ENCODE results near the gene ZIC2.

ZIC2 gene

DNA sequence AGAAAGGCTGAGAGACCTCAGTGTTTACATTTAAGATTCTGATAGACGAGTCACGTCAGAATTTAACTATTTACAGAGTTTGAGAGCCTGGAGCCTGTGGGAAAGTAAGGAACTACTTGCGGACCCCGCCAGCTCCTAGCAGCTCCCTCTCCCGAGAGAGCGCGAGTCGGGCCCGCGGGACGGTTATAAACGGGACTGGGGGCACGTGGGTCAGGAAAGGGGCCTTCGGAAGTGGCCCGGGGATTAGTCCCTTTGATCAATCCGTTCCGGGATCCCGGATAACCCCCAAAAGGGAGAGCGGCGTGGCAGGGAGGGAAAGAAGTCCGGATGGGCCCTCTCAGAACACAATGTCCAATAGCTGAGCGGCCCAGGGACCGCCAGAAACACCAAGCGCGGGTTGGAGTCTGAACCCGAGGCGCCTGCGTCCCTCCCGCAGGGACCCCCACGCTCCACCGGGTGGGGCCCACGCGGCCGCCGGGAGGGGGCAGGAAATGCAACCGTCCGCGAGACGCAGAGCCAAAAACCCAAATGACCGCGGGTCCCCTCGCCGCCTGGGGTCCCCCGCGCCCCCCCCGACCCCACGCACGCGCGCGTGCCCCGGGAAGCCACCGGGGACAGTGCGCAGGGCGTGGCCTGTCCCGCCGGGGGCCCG, 13.6 kb upstream of the ZIC2 start:
- Mint-ChIP-seq H3K36me3 (peaks cover 4% of the 10 kb centered on the region), H3K9me3 (peaks cover 8% of the 10 kb centered on the region), H3K27ac (no peak overlapping the region), H3K4me3 (peak overlapping the region; percentile 4), H3K4me1 (peaks cover 14% of the 10 kb centered on the region), H3K27me3 (peaks cover 68% of the 10 kb centered on the region)
- ATAC-seq, result no peak

DNA sequence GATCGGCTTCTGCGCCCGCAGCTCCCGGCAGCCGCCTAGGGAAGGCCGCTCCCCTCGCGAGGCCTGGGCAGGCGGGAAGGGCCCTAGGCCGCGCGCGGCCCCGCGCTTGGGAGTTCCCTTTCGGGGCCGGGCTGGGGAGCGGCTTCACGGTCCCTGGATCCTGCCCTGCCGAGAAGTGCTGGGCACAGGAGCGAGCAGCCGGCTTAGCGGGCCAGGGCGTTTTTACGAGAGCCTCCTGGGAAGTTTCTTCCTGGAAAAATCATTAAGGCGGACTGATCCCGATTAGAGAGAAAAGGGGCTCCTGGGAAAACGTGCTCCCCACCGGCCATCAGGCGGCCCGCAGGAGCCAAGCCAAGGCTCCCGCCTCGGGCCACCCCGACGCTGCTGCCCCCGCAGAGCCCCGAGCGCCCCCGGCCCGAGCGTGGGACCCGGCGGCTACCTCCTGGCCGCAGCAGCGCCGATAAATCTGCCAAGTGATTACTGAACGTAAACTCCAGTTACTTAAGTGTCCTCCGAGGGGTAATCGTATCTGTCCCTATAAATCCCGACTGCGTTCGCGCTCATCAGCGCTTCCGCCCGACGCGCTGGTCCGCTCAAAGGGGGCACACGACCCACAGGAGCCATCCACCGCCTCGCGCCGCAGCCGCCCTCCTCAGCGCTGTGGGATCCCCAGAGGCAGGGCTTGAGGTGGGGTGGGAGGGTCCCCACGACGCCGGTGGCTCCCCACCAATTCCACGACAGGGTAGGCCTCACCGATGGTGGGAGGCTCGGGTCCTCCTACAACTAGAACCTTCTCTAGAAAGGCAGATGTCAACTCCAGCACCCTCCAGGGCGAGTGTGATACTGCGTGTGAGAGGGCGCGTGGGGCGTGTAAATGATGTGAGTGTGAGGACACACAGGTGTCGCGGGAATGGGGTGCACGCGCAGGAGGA, 12.8 kb upstream of the ZIC2 start:
- H3K27me3 Mint-ChIP-seq, result peaks cover 76% of the 10 kb centered on the region
- H3K4me1 Mint-ChIP-seq, result peaks cover 14% of the 10 kb centered on the region
- H3K4me3 Mint-ChIP-seq, result peak overlapping the region; percentile 77
- no peak for ATAC-seq
- peaks cover 10% of the 10 kb centered on the region for H3K9me3 Mint-ChIP-seq
- peaks cover 4% of the 10 kb centered on the region for H3K36me3 Mint-ChIP-seq
- H3K27ac Mint-ChIP-seq, result no peak overlapping the region

DNA sequence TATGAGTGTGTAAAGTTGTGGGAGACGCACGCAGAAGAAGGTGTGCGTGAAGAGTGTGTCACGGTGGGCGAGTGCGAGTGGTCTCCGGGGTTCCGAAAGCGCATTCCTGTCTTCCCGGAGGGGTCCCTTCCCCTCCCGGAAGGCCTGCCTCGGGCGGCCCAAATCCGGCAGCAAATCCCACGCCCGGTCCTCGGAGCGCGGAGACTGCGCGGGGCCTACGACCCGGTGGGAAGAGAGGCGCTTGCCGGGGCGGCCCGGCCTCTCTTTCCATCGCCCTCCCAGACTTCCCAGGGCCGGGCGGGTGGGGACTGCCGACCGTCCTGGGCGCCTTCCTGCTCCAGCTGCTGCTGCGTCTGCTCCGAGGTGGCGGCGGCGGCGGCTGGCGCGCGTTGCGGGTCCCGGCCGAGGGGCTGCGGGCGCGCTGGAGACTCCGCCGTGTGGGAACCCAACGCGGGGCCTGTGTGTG, 12.1 kb upstream of the ZIC2 start:
- Mint-ChIP-seq H3K27ac (no peak overlapping the region), H3K4me1 (peaks cover 14% of the 10 kb centered on the region), H3K9me3 (peaks cover 10% of the 10 kb centered on the region), H3K36me3 (peaks cover 4% of the 10 kb centered on the region), H3K27me3 (peaks cover 83% of the 10 kb centered on the region), H3K4me3 (peak overlapping the region; percentile 78)
- no peak for ATAC-seq

DNA sequence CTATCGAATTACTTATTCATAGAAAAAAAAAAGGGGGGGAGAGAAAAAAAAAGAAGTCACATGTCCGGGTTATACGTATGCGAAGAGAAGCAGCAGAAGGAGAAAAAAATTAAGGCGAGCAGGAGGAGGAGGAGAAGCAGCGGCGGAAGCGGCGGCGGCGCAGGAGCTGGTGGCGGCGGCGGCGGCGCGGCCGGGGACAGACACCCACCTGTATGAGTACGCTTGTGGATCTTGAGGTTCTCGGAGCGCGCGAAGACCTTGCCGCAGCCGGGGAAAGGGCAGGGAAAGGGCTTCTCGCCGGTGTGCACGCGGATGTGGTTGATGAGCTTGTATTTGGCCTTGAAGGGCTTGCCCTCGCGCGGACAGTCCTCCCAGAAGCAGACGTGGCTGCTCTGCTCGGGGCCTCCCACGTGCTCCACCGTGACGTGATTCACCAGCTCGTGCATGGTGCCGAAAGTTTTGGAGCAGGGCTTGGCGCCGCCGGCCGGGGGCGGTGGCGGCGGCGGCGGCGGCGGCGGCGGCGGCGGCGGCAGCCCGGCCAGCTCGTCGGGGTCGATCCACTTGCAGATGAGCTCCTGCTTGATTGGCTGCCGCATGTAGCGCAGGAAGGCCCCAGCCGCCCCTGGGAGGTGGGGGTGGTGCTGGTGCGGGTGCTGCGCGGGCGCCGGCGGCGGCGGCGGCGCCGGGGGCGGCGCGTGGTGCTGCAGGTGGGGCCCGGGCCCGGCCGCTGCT, 11.5 kb upstream of the ZIC2 start:
- no peak for ATAC-seq
- Mint-ChIP-seq H3K4me3 (peak overlapping the region; percentile 78), H3K27me3 (peaks cover 87% of the 10 kb centered on the region), H3K36me3 (peaks cover 4% of the 10 kb centered on the region), H3K9me3 (peaks cover 10% of the 10 kb centered on the region), H3K27ac (no peak overlapping the region), H3K4me1 (peaks cover 14% of the 10 kb centered on the region)

DNA sequence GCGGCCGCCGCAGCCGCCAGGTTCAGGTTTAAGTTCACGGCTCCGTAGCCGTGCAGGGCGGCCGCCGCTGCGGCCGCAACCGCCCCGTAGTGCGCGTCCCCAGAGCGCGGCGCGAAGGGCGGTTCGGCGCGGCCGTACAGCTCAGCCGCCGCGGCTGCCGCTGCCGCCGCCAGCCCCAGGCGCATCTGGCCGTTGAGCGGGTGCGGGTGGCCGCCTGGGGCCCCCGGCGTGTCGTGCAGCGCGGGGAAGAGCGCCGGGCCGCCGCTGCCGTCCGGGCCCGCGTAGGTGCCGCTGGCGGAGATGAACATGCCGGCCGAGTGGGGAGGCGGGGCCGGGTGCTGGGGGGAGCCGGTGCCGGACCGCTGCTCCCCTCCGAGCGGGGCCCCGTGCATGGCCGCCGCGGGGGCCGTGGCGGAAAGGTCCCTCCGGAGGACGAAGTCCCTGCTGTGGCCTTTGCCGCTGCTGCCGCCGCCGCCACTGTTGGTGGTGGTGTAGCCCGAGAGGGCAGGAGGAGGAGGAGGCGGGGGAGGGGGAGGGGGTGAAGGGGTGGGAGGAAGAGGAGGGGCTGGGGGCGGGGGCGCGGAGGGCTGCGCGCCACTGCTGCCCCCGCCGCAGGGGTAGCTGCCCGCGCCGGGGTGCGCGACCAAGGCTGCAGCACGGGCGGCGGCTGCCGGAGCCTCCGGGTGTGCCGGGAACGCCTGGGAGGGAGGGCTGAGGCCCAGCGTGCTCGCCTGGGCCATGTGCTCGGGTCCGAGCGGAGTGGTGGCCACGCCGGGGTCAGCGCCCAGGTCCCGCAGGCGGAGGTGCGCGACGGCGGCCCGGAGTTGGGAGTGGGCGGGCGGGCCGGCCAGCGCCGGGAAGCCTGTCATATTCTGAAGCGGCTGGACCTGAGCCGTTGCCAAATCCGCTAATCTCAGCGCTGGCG, 10.7 kb upstream of the ZIC2 start:
- Mint-ChIP-seq H3K4me3 (no peak overlapping the region), H3K27ac (no peak overlapping the region), H3K9me3 (peaks cover 10% of the 10 kb centered on the region), H3K4me1 (peaks cover 14% of the 10 kb centered on the region), H3K36me3 (peaks cover 4% of the 10 kb centered on the region), H3K27me3 (peaks cover 87% of the 10 kb centered on the region)
- ATAC-seq, result no peak

DNA sequence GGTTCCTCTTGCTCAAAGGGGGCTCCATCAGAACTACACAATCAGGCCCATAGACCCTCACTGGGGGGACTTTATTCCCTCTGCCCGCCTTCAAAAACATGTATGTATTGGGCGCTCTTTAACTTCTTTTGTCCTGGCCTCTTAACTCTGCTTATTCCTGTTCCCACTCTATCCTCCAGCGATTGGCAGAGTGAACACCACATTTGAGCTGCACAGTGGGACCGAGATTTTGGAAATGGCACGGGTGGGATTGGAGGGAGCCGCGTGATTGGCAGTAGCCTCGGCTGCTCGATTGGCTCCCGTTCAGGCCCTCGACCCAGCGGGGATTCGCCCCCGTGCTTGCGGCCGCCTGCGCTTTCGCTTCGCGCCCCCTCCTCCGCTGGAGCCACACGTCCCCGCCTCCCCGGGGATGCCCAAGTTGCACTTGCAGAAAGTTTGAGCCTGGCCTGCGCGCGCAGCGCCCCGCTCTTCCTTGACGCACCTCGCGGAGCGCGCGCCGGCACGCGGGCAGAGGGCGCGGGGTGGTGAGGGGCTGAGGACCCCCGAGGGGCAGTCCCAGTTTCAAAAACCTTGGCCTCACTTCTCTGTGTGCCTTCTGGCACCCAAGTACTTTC, 9.9 kb upstream of the ZIC2 start, which contains the start of gene ZIC5:
Gene ZIC5 (minus strand): TSS at position 192 of the 614 bp plus-strand sequence. CDS start 164 bp downstream, at position 28.
- H3K27ac Mint-ChIP-seq, result no peak within 1 kb of the TSS

DNA sequence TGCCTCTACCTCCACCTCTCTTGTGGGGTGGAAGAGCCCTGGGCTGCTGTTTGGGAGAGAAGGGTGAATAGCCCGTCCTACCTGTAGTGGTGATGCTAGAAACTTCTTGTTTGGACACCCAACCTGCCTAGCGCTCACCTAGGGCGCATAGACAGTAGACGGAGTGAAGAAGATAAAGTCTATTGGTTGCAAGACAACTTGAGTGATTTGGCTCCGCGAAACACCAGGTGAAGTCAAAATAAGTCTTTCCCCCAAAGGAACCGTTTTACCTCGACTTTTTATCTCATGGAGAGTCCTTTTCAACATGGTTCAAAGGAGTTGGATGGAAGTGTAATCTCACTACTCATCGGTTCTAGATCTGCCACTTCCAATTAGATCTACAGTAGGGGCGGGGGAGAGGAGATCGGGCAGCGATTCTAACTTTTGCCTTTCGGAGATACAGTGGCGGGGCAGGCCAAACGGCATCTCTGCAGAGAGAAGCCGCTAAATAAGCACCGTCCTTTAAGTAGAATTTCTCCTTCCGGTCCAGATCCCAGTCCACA, 9.3 kb upstream of the ZIC2 start:
- no peak for ATAC-seq
- Mint-ChIP-seq H3K4me3 (no peak overlapping the region), H3K36me3 (peaks cover 4% of the 10 kb centered on the region), H3K9me3 (peaks cover 10% of the 10 kb centered on the region), H3K4me1 (peaks cover 14% of the 10 kb centered on the region), H3K27ac (no peak overlapping the region), H3K27me3 (peaks cover 87% of the 10 kb centered on the region)

More for the DNA sequence above, 9.9 kb upstream of the ZIC2 start, which contains the start of gene ZIC5:
- peaks cover 14% of the 10 kb centered on the region for H3K4me1 Mint-ChIP-seq
- H3K27me3 Mint-ChIP-seq, result peaks cover 87% of the 10 kb centered on the region
- peaks cover 4% of the 10 kb centered on the region for H3K36me3 Mint-ChIP-seq
- no peak within 1 kb of the TSS for H3K4me3 Mint-ChIP-seq
- H3K9me3 Mint-ChIP-seq, result peaks cover 10% of the 10 kb centered on the region
- ATAC-seq, result no peak

DNA sequence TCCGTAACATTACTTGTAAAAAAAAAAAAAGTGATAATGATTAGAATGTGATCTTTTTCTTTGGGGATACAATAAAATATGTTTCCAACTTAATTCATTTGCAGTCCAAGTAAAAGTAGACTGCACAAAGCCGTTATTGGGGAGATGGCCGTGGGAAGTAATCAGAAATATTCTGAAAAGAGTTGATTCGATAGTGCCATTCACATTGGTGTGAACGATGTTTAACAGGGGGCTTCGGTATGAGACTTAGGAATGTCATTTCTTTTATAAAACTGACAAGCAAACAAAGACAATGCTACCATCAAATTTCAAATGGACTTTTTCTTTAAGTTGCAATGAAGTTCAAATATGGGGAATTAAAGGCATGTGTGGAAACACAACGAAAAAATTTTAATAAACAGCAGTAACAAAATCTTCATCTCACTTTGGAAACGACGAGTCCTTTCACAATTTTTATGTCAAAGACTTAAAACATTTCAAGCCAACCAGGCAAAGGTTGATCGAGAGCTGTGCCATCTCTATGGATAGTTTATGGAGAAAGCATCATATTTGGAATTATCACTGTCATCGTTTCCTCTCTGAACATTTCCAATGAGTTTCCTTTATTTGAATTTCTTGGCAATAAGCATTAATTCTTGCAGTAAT, 8.3 kb upstream of the ZIC2 start:
- Mint-ChIP-seq H3K27ac (no peak overlapping the region), H3K36me3 (peaks cover 4% of the 10 kb centered on the region), H3K4me3 (no peak overlapping the region), H3K4me1 (peaks cover 14% of the 10 kb centered on the region), H3K9me3 (peaks cover 7% of the 10 kb centered on the region), H3K27me3 (peaks cover 88% of the 10 kb centered on the region)
- no peak for ATAC-seq

DNA sequence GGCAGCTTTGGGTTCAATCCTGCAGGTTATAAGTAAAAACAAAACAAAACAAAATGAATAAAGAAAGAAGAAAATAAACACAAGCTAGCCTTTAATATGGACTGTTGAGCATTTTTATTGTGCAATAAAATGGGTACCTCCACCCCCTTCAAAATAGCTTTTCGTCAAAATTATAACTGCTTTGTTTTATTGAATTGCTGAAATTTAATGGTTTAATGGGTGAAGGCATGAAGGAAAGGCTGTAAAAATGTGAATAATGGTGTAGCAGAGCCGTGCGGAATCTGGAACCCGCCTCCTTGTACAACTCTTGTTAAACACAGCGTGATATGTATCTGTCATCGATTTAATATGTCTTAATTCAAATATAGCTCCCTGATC, 7.8 kb upstream of the ZIC2 start:
- no peak overlapping the region for H3K27ac Mint-ChIP-seq
- peaks cover 7% of the 10 kb centered on the region for H3K9me3 Mint-ChIP-seq
- peaks cover 89% of the 10 kb centered on the region for H3K27me3 Mint-ChIP-seq
- peaks cover 4% of the 10 kb centered on the region for H3K36me3 Mint-ChIP-seq
- ATAC-seq, result no peak
- no peak overlapping the region for H3K4me3 Mint-ChIP-seq
- H3K4me1 Mint-ChIP-seq, result peaks cover 14% of the 10 kb centered on the region

DNA sequence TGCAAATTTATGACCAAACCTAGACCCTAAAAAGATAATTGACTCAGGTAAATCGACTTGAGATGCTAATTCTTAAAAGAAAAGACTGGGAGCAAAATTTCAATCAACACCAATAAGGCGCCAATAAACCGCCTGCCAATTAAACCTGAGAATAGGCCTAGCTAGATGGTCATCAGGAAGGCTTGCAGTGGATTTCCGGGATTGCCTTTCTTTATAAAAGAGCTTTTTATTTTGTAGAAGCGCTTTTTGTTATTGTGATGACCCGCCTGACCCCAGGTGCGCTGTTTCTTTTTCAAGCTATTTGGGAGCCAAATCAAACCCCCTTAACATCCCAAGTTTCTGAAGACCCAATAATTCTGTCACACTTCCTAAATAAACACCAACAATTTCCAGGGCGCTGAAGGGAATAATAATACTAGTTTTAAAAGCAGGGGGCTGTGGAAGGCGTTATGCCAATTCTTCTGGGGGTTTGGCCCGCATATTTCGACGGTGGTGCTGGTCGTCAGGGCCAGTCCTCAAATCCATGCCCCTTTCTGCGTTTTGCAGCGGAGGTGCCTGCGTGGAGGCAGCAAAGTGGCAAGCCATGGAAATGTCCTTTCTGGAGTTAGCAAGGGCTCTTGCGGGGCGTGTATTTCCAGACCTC, 7.2 kb upstream of the ZIC2 start:
- H3K4me1 Mint-ChIP-seq, result peaks cover 8% of the 10 kb centered on the region
- H3K36me3 Mint-ChIP-seq, result no peaks in the 10 kb centered on the region
- H3K9me3 Mint-ChIP-seq, result peaks cover 2% of the 10 kb centered on the region
- ATAC-seq, result no peak
- H3K4me3 Mint-ChIP-seq, result no peak overlapping the region
- H3K27me3 Mint-ChIP-seq, result peaks cover 89% of the 10 kb centered on the region
- H3K27ac Mint-ChIP-seq, result no peak overlapping the region

DNA sequence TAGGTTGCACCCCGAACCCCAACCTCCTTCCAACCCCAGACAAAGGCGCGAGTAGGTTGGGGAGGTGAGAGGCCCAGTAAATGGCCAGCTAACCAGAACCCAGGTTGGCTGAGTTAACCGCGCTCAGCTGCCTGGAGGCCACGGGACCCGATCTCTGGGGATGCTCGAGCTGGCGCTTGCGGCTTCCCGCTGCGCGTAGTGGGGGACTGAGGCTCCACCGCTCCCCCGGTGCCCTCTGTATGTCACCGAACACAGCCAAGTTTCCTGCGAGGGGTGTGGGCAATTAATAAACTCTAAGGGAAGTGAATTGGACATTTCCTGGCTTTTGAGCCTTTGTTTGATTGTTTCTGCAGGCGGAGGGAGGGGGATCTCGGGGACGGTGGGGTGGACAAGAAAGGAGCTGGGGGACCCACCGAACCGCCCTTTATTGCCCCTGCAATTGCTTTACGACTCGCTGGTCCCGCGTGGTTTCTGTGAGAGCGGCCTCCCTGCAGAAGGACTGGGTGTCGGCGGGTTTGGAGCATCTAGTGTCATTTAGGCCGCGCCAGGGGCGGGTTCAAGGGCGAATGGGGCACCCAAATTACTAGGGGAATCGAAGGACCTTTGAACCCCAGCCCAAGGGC, 6.5 kb upstream of the ZIC2 start:
- Mint-ChIP-seq H3K27me3 (peaks cover 89% of the 10 kb centered on the region), H3K27ac (no peak overlapping the region), H3K4me1 (peaks cover 1% of the 10 kb centered on the region), H3K9me3 (peaks cover 2% of the 10 kb centered on the region), H3K4me3 (no peak overlapping the region), H3K36me3 (no peaks in the 10 kb centered on the region)
- no peak for ATAC-seq

DNA sequence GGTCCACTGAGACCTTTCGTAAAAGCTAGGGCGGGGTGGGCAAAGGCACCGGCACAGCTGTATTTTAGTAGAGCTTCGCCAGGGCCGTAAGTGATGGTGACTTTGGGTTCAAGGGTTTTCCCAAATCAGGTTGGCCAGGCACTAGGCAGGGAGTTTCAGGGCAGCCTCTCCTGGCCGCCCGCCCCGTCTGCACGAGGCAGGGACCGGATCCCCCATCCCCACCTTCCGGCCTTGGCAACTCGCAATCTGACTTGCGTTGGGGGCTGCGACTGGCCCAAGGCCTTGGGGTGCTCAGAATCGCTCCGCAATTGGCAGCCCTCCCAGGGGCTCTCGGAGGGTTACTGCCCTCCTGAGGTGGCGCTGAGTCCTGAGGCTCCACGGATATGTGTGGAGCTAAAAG, 6.0 kb upstream of the ZIC2 start:
- H3K4me3 Mint-ChIP-seq, result no peak overlapping the region
- no peak overlapping the region for H3K27ac Mint-ChIP-seq
- no peak for ATAC-seq
- peaks cover 2% of the 10 kb centered on the region for H3K9me3 Mint-ChIP-seq
- peaks cover 86% of the 10 kb centered on the region for H3K27me3 Mint-ChIP-seq
- no peaks in the 10 kb centered on the region for H3K36me3 Mint-ChIP-seq
- H3K4me1 Mint-ChIP-seq, result no peaks in the 10 kb centered on the region

DNA sequence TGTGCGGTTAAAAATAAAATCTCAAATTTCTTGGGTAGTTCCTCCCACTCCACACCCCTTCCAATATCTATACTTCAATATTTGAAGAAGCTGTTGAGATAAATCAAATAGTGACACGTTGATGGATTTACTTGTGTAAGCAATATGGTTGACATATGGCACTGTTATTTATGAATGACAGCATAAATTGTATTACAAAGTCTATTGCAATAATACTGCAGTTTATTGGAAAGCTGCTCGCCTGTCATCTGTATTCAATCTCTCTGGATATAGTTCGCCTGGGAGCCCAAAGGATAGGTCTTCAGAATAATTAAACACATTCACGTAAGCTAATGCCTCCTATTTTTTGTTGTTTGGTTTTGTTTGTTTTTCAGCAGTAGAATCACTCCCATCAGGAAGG, 5.0 kb upstream of the ZIC2 start:
- no peak for ATAC-seq
- no peak overlapping the region for H3K27ac Mint-ChIP-seq
- H3K4me1 Mint-ChIP-seq, result no peaks in the 10 kb centered on the region
- H3K27me3 Mint-ChIP-seq, result peaks cover 85% of the 10 kb centered on the region
- no peaks in the 10 kb centered on the region for H3K36me3 Mint-ChIP-seq
- H3K9me3 Mint-ChIP-seq, result peaks cover 2% of the 10 kb centered on the region
- no peak overlapping the region for H3K4me3 Mint-ChIP-seq

Measured in stimulated activated memory B cell treated with anti-CD40 and anti-IgM and Interleukin-4, amounts not matched to agents 10 μg/mL and 1 μg/mL and 100 μg/mL, for 72 hours (primary cell).